Measurements from ENCODE around the gene PTGER3. TPM values are rescaled to one million over a fixed set of nuclear protein-coding genes. Genes with fewer than 3 reads are reported as not detected.

The PTGER3 gene
- total and polyA plus RNA-seq, 2 experiments from 2014 or later = 0.45 to 1.6 TPM

DNA sequence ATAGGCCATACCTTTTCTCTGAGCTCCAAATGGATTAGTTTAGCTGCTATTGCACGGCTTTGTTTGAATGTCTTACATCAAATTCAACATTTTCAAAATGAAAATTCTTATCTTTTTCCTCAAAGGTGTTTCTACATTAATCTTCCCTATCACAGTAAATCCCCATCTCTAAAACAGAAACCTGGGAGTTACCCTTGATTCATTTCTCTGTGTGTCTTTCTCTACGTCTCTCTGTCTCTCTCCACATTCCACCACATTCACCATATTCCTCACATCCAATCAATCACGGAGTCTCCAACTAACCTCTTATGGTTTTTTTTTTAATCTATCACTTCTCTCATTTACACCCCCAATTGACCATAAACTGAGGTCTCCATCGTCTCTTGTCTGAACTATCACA lies 24.1 kb downstream of the PTGER3 start:
- H3K27ac Mint-ChIP-seq = no peak overlapping the region
- H3K4me1 Mint-ChIP-seq = no peaks in the 10 kb centered on the region; the same call in 2 of the 3 replicates
- H3K4me2 ChIP-seq = no peak overlapping the region
- DNase-seq (ENCODE audit: low spot score) (no peak), ATAC-seq (no peak)
- no peaks in the 10 kb centered on the region for H3K27me3 ChIP-seq (ENCODE audit: insufficient read depth)
- H3K79me2 ChIP-seq (replicated peaks; ENCODE audit: insufficient read depth) = no peaks in the 10 kb centered on the region
- no peaks in the 10 kb centered on the region for H3K36me3 ChIP-seq (ENCODE audit: insufficient read depth)
- H3K36me3 Mint-ChIP-seq (ENCODE audit: low read depth) = no peaks in the 10 kb centered on the region
- H3F3A ChIP-seq (replicated peaks; ENCODE audit: low read depth) = no peaks in the 10 kb centered on the region
- no peak overlapping the region for H3K4me3 Mint-ChIP-seq
- H3K27me3 Mint-ChIP-seq (ENCODE audit: insufficient read depth, low read depth, poor library complexity) = peaks cover 1% of the 10 kb centered on the region
- H2AFZ ChIP-seq = no peak overlapping the region
- H3K9me2 ChIP-seq (ENCODE audit: insufficient read depth) = no peaks in the 10 kb centered on the region
- no peaks in the 10 kb centered on the region for H3K9me3 Mint-ChIP-seq
- TF ChIP-seq NANOG (IDR thresholded peaks at IDR 0.05; ENCODE audit: borderline replicate concordance) (no peak), ETS1 (IDR thresholded peaks at IDR 0.05) (no peak)
- no peak overlapping the region for H3K27ac ChIP-seq (ENCODE audit: low read depth)
- no peaks in the 10 kb centered on the region for H4K20me1 ChIP-seq (replicated peaks; ENCODE audit: insufficient read depth)
- no peak overlapping the region for H3K4me3 ChIP-seq
- H3K4me1 ChIP-seq (ENCODE audit: insufficient read depth) = no peaks in the 10 kb centered on the region

DNA sequence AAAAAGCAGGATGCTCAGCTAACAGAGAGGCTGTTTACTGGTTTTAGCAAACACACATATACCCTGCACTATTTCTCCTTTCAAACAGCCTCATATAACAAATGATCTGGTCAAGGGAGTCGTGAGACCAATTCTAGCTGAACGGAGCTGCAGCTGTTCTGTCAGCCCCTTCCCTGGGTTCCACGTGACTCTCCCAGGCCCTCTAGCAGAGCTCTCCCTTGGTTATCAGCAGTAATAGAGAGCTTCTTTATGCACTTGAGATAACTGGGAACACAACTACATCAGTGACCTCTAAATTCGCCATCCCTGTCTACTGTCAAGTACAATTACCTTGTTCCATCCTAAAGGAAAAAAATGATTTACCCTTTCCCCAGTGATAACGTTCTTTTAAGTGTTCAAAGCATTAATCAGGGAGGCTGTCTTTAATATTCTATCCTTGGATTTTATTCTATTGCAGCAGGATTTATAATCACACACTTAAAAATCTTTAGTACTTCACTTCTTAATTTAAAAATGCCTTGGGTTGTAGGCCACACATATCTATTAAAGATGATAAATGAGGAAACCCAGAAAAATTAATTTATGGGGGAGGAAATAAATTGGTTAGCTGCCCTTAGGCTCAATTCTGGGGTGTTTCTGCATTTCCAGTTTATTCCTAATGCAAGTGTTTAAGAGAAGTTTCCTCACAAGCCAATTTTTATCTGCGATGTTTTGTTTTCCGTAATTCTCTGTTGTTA lies 28.2 kb downstream of the PTGER3 start:
- Histone ChIP-seq H3K4me1 (ENCODE audit: insufficient read depth) (no peaks in the 10 kb centered on the region), H3K4me3 (no peak overlapping the region), H3K27ac (ENCODE audit: low read depth) (no peak overlapping the region), H2AFZ (no peak overlapping the region), H3K27me3 (ENCODE audit: insufficient read depth) (no peaks in the 10 kb centered on the region), H3K9me2 (ENCODE audit: insufficient read depth) (no peaks in the 10 kb centered on the region), H3F3A (replicated peaks; ENCODE audit: low read depth) (no peaks in the 10 kb centered on the region), H4K20me1 (replicated peaks; ENCODE audit: insufficient read depth) (no peaks in the 10 kb centered on the region), H3K4me2 (no peak overlapping the region), H3K79me2 (replicated peaks; ENCODE audit: insufficient read depth) (no peaks in the 10 kb centered on the region), H3K36me3 (ENCODE audit: insufficient read depth) (no peaks in the 10 kb centered on the region)
- no peaks in the 10 kb centered on the region for H3K36me3 Mint-ChIP-seq (ENCODE audit: low read depth)
- H3K27me3 Mint-ChIP-seq (ENCODE audit: insufficient read depth, low read depth, poor library complexity) = no peaks in the 10 kb centered on the region
- DNase-seq (ENCODE audit: low spot score) = no peak
- H3K4me1 Mint-ChIP-seq = no peaks in the 10 kb centered on the region
- no peak for ATAC-seq
- no peak overlapping the region for H3K4me3 Mint-ChIP-seq
- H3K27ac Mint-ChIP-seq = no peak overlapping the region
- no peaks in the 10 kb centered on the region for H3K9me3 Mint-ChIP-seq
- no peak for TF ChIP-seq CTCF (conservative IDR thresholded peaks at IDR 0.05; ENCODE audit: low read depth in 2 of 2)
- no peak for TF ChIP-seq STAT1 (IDR thresholded peaks at IDR 0.05; ENCODE audit: unreplicated experiment)
- TF ChIP-seq EZH2phosphoT487 (IDR thresholded peaks at IDR 0.05; ENCODE audit: unreplicated experiment) = no peak
- TF ChIP-seq ZNF114 (CRISPR knock-in tag; IDR thresholded peaks at IDR 0.05) = no peak
- TF ChIP-seq JUNB (IDR thresholded peaks at IDR 0.05; ENCODE audit: unreplicated experiment) = no peak
- no peak for TF ChIP-seq CREB1 (CRISPR knock-in tag; IDR thresholded peaks at IDR 0.05; ENCODE audit: low read depth)
- no peak for TF ChIP-seq ZNF462 (CRISPR knock-in tag; IDR thresholded peaks at IDR 0.05)
- no peak for TF ChIP-seq POLR2AphosphoS5 (IDR thresholded peaks at IDR 0.05; ENCODE audit: low read depth)

Measured in GM23338 (cell line).